ES-I3 (cell line): ENCODE measurements around the gene SLC6A12.
"Not testable (repeated sequence)": the region's sequence is repeated elsewhere in the genome, so short reads cannot be mapped to it uniquely, and the experiment has no call there.

ENCODE experiments used
- H3K36me3 ChIP-seq: 2 replicates; pipeline ENCODE4 v1.6.1; 2013; ENCODE audit warnings: mild to moderate bottlenecking, low read length, control low read depth, moderate library complexity; ENCODE audit not compliant: insufficient read depth
- H3K4me1 ChIP-seq: 2 replicates; pipeline ENCODE4 v1.6.1; 2013; ENCODE audit warnings: mild to moderate bottlenecking, control low read depth, low read length; ENCODE audit not compliant: insufficient read depth
- H3K9ac ChIP-seq: 2 replicates; pipeline ENCODE4 v1.6.1; 2013; ENCODE audit warnings: low read depth, mild to moderate bottlenecking, low read length, moderate library complexity
- H3K9me3 ChIP-seq: 2 replicates; pipeline ENCODE4 v1.6.1; 2013; ENCODE audit warnings: mild to moderate bottlenecking, low read length, moderate library complexity; ENCODE audit not compliant: control insufficient read depth, insufficient read depth

The SLC6A12 gene

DNA sequence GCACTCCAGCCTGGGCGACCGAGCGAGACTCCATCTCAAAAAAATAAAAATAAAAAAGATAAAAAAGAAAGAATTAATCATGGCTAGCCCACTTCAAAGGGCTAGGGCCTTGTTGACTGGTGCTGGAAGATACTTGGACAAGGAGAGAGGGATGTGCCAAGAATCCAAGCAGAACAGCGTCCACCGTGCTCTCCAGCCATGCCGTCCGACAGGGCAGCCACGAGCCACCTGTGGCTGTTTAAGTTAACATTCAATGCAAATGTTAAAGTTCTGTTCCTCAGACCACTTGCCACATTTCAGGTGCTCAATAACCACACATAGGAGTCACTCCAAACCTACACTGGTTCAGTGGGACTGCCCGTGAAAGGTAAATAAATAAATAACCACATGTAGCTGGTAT is 27.3 kb upstream of the SLC6A12 start:
- Histone ChIP-seq H3K4me1 (no peaks in the 10 kb centered on the region), H3K36me3 (no peaks in the 10 kb centered on the region), H3K9ac (no peak overlapping the region), H3K9me3 (peaks cover 3% of the 10 kb centered on the region)

DNA sequence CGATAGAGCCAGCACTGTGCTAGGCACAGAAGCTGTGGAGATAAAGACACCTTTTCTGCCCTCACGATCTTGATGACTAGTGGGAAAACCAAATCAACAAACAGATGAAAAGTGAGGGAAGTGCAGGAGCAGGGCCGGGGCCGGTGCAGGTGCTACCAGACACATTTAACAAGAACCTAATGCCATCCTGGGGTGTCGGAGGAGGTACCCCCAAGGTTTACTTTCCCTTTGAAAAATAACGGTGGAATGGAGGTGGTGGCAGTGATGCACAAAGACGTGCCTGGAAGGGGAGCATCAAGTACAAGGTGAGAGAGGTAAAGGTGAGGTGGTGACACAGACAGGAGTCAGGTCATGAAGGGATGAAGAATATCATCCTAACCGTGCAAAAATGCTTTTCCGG is 26.6 kb upstream of the SLC6A12 start:
- H3K9ac ChIP-seq: no peak overlapping the region
- H3K4me1 ChIP-seq: no peaks in the 10 kb centered on the region
- H3K9me3 ChIP-seq: peaks cover 3% of the 10 kb centered on the region
- H3K36me3 ChIP-seq: no peaks in the 10 kb centered on the region

DNA sequence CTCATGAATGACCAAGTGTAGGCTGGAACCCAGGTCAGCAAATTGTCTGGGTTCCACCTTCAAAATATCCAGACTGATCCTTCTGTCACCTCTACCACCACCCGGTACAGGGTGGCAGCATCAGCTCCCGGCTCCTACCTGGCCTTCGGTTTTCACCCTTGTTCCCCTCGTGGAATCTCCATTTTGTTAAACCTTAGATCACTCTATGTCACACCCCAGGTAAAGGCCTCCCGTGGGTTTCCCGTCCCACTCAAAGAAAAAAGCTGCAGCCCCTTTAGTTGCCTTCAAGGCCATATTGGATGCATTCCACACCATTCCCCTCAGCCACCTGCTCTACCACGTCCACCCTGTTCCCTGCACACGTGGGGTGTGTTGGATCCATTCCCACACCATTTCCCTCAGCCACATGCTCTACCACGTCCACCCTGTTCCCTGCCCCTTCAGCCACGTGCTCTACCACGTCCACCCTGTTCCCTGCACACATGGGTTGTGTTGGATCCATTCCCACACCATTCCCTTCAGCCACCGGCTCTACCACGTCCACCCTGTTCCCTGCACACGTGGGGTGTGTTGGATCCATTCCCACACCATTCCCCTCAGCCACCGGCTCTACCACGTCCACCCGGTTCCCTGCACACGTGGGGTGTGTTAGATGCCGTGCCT is 24.9 kb upstream of the SLC6A12 start:
- Histone ChIP-seq H3K4me1 (no peaks in the 10 kb centered on the region), H3K36me3 (no peaks in the 10 kb centered on the region), H3K9me3 (peaks cover 3% of the 10 kb centered on the region), H3K9ac (no peak overlapping the region)

DNA sequence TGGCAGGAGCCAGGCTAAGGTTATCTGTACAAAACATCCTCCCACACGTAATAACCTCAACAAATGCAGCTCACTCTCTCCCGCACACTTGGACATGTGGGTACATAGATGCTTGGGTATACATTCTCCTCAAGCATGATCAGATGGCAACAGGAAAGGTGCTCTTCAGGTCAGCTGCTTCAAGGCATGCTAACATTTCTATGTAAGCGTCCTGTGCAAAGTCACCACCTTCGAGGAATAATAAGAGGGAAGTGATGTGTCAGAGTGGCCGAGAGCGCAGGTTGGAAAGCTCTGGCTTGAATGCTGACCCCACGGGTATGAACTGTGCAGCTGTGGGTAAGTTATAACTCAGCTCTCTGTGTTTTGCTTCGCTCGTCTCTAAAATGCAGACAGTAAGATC is 24.2 kb upstream of the SLC6A12 start:
- no peaks in the 10 kb centered on the region for H3K36me3 ChIP-seq
- no peak overlapping the region for H3K9ac ChIP-seq
- peaks cover 3% of the 10 kb centered on the region for H3K9me3 ChIP-seq
- H3K4me1 ChIP-seq: no peaks in the 10 kb centered on the region

DNA sequence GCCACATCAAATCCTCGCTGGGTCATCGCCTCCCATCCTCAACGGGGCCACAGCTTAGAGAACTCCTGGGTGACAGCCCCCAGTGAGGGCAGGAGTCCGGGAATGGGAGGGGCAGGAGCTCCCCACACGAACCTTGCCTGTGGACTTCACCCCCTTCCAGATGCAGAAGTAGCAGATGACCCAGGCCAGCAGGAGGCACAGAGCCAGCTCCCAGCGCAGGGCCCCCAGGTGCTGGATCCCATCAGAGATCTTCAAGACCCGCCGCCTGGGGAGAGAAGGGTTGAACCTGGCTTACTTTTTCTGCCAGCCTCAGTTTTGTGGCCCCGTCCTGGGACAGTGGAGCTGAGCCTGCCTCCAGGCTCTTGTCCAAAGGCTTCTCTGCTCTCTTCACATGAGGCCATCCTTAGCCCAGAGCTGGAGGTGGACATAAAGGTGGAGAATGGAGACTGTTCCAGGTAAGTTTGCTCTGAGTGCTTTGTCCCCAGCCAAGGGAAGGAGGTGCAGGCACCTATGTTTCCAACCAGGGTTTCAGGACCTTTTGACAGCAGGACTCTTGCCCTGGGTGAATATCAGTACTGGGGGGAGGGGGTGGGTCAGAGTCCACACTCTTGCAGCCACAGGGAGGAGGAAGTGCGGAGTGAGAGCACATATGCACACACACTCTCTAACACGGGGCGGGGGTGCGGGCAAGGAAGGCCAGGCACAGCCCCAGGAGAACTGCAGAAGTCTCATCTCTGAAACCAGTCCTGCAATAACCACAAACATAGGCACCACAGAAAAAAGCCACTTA is 23.3 kb upstream of the SLC6A12 start:
- H3K9ac ChIP-seq: no peak overlapping the region
- no peaks in the 10 kb centered on the region for H3K4me1 ChIP-seq
- peaks cover 3% of the 10 kb centered on the region for H3K9me3 ChIP-seq
- H3K36me3 ChIP-seq: no peaks in the 10 kb centered on the region

DNA sequence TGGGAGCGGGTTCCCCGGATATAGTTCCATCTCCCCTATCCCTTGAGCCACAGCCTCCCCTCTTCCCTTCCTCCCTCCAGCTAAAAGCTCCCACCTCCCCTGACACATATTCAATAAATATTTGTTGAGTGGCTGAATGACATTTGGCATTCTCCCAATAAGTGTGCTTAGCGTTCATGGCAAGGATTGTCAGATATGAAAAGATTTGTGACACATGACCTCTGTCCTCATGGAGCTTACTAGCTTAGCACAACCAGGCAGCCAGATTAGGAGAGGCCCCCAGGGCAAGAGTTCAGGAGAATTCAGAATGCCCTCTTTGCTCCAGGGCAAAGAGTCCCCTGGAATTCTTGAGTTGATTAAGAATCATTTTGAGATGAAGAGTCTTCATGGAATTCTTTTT is 22.5 kb upstream of the SLC6A12 start:
- H3K9ac ChIP-seq: no peak overlapping the region
- H3K9me3 ChIP-seq: peaks cover 3% of the 10 kb centered on the region
- H3K36me3 ChIP-seq: no peaks in the 10 kb centered on the region
- 0 out of 2 replicates have a peak, but pooled peaks cover 2% of the 10 kb centered on the region for H3K4me1 ChIP-seq

DNA sequence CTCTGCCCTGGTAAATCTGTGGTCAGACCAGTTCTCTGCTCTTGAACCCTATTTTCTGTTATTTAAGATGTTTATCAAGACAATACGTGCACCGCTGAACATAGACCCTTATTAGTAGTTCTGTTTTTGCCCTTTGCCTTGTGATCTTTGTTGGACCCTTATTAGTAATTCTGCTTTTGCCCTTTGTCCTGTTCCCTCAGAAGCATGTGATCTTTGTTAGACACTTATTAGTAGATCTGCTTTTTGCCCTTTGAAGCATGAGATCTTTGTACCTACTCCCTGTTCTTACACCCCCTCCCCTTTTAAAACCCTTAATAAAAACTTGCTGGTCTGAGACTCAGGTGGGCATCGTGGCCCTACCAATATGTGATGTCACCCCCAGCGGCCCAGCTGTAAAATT is 22.0 kb upstream of the SLC6A12 start:
- H3K4me1 ChIP-seq, H3K36me3 ChIP-seq, H3K9me3 ChIP-seq, H3K9ac ChIP-seq: not testable (repeated sequence)

DNA sequence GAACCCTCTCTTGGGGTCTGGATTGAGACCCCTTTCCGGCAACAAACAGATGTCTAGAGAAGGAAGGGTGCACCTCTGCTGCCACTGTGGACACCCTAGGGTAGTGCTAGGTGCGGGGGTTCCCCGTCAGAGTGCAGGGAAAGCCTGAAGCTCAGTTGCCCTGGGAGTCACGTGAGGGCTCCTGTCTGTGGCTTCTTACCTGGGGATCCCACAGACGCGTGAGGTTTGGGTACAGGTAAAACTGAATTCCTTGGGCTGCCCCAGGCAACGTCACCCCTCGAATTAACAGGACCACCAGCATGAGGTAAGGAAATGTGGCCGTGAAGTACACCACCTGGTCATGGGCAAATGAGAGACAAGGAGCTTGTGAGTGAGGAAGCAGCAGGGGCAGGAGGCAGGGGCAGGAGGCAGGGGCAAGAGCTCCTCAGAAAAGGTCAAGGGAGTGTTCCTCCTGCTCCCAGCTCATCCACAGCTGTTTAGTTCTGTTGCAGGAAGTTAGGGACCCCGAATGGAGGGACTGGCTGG is 21.0 kb upstream of the SLC6A12 start:
- Histone ChIP-seq H3K4me1 (0 out of 2 replicates have a peak, but pooled peaks cover 7% of the 10 kb centered on the region), H3K9ac (no peak overlapping the region), H3K36me3 (no peaks in the 10 kb centered on the region), H3K9me3 (peaks cover 3% of the 10 kb centered on the region)

DNA sequence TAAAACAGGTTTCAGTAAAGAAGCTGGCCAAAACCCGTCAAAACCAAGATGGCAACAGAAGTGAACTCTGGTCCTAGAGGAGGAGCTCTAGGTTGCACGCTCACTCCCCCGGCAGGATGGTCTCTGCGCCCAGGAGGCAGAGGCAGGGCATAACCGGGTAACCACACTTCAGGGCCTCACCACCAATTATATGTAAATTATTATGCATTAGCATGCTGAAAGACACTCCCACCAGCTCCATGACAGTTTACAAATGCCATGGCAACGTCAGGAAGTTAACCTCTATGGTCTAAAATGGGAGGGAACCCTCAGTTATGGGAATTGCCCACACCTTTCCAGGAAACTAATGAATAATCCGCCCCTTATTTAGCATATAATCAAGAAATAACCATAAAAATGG is 20.1 kb upstream of the SLC6A12 start:
- Histone ChIP-seq H3K4me1 (0 out of 2 replicates have a peak, but pooled peaks cover 7% of the 10 kb centered on the region), H3K9ac (no peak overlapping the region), H3K9me3 (peaks cover 3% of the 10 kb centered on the region), H3K36me3 (no peaks in the 10 kb centered on the region)

DNA sequence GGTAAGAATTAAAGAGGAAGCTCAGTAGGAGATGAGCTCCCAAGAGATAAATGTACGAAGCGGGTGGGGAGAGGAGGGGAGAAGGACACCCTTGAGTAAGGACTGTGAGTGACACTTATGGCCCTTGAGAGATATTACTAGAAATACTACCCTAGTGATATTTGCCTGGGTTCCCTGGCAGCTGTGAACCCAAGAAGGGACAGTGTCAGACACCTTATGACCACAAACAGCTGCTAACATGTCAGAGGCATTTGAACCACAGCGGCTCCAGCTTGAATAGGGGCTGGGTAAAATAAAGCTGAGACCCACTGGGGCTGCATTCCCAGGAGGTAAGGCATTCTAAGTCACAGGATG is 19.6 kb upstream of the SLC6A12 start:
- Histone ChIP-seq H3K9me3 (peaks cover 3% of the 10 kb centered on the region), H3K36me3 (no peaks in the 10 kb centered on the region), H3K9ac (no peak overlapping the region), H3K4me1 (0 out of 2 replicates have a peak, but pooled peaks cover 7% of the 10 kb centered on the region)

DNA sequence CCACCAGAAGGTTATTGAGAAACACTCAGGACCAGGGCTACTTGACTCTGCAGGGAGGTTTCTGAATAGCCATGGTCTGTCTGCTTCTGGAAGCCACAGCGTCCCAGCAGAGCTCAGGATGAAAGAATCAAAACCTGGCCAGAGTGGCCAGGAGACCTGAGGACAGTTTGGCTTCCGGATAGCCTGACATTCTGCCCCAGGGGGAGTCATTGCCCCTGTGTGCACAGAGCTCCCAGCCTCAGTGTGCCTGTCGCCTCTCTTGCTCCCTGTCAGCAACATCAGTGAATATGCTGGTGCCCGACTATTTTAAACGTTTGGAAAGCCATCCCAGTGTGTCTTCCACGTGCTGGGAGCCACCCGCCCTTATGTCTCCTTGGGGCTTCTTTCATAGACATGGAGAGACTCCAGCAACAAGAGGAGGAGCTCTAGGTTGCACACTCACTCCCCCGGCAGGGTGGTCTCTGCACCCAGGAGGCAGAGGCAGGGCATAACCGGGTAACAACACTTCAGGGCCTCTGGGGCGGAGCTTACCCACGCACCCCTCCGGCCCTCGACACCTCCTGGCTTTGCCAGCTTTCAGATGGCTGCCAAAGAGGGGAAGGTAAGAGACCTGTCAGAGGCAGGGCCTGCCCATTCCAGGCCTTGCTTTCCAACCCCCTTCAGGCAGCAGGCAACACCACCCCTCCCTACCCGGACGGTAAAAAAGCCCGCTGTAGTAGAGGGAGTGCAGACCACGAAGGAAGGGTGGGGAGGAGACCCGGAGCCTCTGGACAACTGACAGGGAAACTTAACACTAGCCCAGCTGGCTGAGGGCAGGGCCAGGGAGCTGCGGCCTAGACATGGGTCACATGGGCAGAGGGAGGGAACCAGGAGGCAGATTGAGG is 19.0 kb upstream of the SLC6A12 start:
- H3K4me1 ChIP-seq: 0 out of 2 replicates have a peak, but pooled peaks cover 7% of the 10 kb centered on the region
- no peaks in the 10 kb centered on the region for H3K36me3 ChIP-seq
- H3K9me3 ChIP-seq: peaks cover 3% of the 10 kb centered on the region
- H3K9ac ChIP-seq: no peak overlapping the region

DNA sequence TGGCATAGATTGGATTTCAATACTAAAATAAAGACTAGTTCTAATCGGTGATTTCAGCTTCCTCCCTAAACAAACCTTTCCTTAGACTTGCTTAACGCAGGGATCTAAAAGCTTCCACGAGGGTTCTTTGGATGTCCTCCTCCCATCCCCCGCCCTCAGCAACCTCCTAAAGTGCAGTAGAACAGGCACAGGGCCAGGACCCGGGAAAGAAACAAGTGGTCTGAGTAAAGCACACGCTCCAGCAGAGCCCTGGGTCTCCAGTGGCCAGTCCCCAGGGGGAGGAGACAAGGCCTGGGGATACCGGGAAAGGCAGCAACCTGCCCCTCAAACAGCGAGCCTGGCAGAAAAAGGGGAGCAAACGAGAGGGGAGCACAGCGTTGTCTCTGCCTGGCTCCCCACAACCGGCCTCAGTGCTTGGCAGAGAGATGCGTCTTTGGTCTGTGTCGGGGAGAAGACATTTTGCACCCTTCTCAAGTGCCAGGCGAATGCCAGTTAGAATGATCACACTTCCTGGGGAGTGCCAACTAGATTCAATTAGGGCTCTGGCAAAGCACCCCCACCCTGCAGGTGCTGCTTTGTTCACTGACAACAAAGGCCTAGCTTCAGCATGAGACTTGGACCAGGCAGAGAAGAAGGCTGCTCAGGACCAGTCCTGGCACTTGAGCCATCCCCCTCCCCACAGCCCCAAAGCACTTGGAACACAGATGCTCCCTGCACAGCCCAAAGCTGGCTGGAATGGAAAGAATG is 17.1 kb upstream of the SLC6A12 start:
- Histone ChIP-seq H3K4me1 (0 out of 2 replicates have a peak, but pooled peaks cover 7% of the 10 kb centered on the region), H3K36me3 (no peaks in the 10 kb centered on the region), H3K9ac (no peak overlapping the region), H3K9me3 (no peaks in the 10 kb centered on the region; the same call in 1 of the 2 replicates)

DNA sequence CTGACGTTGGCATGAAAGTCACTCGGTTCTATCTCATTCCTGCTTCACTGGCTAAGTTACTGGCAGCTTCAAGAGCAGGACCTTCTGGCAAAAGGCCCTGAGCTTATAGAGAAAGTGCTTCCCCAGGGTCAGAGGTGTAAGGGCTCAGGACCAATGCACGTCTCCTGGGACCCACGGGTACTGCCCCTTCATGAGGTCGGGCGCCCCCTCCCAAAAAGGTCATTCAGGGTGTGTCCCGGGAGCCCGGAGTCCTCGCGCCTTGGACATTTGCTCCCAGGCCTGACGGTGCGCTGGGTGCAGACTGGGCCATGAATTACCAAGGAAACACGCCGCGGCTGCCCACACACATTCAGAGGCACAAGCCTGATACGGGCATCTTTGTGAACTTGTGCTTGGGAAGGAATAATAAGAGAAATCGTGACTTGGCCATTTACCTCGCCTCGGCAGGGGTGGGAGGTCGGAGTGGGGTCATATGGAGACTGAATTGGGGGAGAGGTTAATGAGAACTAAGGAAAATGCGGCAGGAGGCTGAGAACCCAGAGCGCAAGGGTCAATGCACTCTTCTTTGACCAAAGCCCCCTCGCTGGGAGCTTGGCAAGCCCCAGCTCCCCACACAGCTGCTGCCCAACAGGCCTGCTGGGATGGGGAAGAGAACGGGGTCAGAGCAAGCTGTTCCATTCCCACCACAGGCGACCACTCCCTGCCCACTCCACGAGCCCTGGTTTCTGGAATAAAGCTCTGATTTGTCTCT is 15.7 kb upstream of the SLC6A12 start:
- Histone ChIP-seq H3K4me1 (0 out of 2 replicates have a peak, but pooled peaks cover 7% of the 10 kb centered on the region), H3K9me3 (no peaks in the 10 kb centered on the region), H3K36me3 (no peaks in the 10 kb centered on the region), H3K9ac (no peak overlapping the region)
